A549 (cell line): ENCODE results near the gene CPS1. TPM values are rescaled to one million over a fixed set of nuclear protein-coding genes. Genes with fewer than 3 reads are reported as not detected.

Source experiments
- ATAC-seq, 2 experiments: fragments of 200-7000 bp in 1 of 2; fragments of >200 bp in 1 of 2; cut with Nextera tagmentation in 1 of 2; cut with Tn5 transposase in 1 of 2; 3 replicates each; pipeline versions ENCODE4 v1.8.0 to v1.9.1; 2018 to 2020; ENCODE audit warnings: mild to moderate bottlenecking in 1 of 2, moderate library complexity in 1 of 2
- CTCF ChIA-PET: fragments of 300-600 bp; sonication (Branson Sonifier 250); formaldehyde crosslinking; extraction: SDS; loops from one replicate; lab custom pipeline; 2021; ENCODE audit warnings: antibody characterized with exemption, inconsistent platforms; lab: Yijun Ruan, JAX
- POLR2A ChIA-PET: fragments of 350-600 bp; formaldehyde crosslinking; extraction: SDS; loops from one replicate; lab custom pipeline; 2021; ENCODE audit warnings: antibody characterized with exemption, inconsistent platforms; lab: Yijun Ruan, JAX
- DNase-seq, 2 experiments: peaks; one replicate each; pipeline versions ENCODE4 v3.0.0 to v3.0.0-alpha.2; 2011 to 2016; ENCODE audit warnings: low read depth in 1 of 2, low spot score in 1 of 2
- FAIRE-seq: peaks from 2 replicates; lab custom pipeline; 2011; peaks lifted over from hg19 to GRCh38; lab: Jason Lieb, UNC
- H3K27ac ChIP-seq, 2 experiments: fragments of >200 bp; sonication (Bioruptor Twin); formaldehyde crosslinking; 3 replicates each; pipeline ENCODE4 v1.5.1; 2016 to 2017
- H3K4me1 ChIP-seq: fragments of >200 bp; sonication (Bioruptor Twin); formaldehyde crosslinking; 3 replicates; pipeline ENCODE4 v1.6.1; 2016
- H3K4me2 ChIP-seq: fragments of >200 bp; sonication (Bioruptor Twin); formaldehyde crosslinking; 3 replicates; pipeline ENCODE4 v1.6.1; 2016
- H3K4me3 ChIP-seq: fragments of >200 bp; sonication (Bioruptor Twin); formaldehyde crosslinking; 3 replicates; pipeline ENCODE4 v1.5.1; 2016
- H3K9me3 ChIP-seq: fragments of >200 bp; sonication (Bioruptor Twin); formaldehyde crosslinking; 3 replicates; pipeline ENCODE4 v1.6.1; 2016
- ATOH8 ChIP-seq: fragments of 250-450 bp; sonication (Bioruptor Pico); IDR thresholded peaks from 2 replicates; pipeline ENCODE4 v1.5.0; 2020; ENCODE audit warnings: low read depth, mild to moderate bottlenecking, moderate library complexity
- BCL3 ChIP-seq: fragments of >200 bp; sonication (Bioruptor Twin); formaldehyde crosslinking; IDR thresholded peaks from 3 replicates; pipeline ENCODE4 v1.6.1; 2016
- CBX8 ChIP-seq: fragments of 200-600 bp; sonication (generic); IDR thresholded peaks from 2 replicates; pipeline ENCODE4 v1.6.1; 2016
- CEBPB ChIP-seq, 2 experiments: fragments of >200 bp in 1 of 2; sonication (Bioruptor Twin) in 1 of 2; formaldehyde crosslinking in 1 of 2; IDR thresholded peaks; 2 replicates each; pipeline ENCODE4 v1.6.1; 2012 to 2016
- CHD2 ChIP-seq: fragments of 150-350 bp; IDR thresholded peaks from 2 replicates; pipeline ENCODE4 v1.6.1; 2014; ENCODE audit warnings: low read length; ENCODE audit not compliant: partially characterized antibody
- CTCF ChIP-seq: fragments of >200 bp; sonication (Bioruptor Twin); formaldehyde crosslinking; IDR thresholded peaks from 3 replicates; pipeline ENCODE4 v1.5.1; 2016
- EHF ChIP-seq: fragments of 250-450 bp; sonication (Bioruptor Pico); IDR thresholded peaks from 2 replicates; pipeline ENCODE4 v1.5.0; 2020; ENCODE audit warnings: mild to moderate bottlenecking
- FOSB ChIP-seq: fragments of 250-450 bp; sonication (Bioruptor Pico); IDR thresholded peaks from 2 replicates; pipeline ENCODE4 v1.5.0; 2020; ENCODE audit warnings: mild to moderate bottlenecking, moderate library complexity
- FOSL2 ChIP-seq, 2 experiments: fragments of 450-650 bp in 1 of 2; fragments of >200 bp in 1 of 2; sonication (Bioruptor Twin) in 1 of 2; formaldehyde crosslinking; IDR thresholded peaks; 2 replicates each; pipeline versions ENCODE4 v1.5.0 to v1.6.1; 2016 to 2020; ENCODE audit warnings: mild to moderate bottlenecking in 1 of 2, moderate library complexity in 1 of 2
- FOXS1 ChIP-seq: fragments of 250-450 bp; sonication (Bioruptor Pico); IDR thresholded peaks from 2 replicates; pipeline ENCODE4 v1.5.0; 2020; ENCODE audit warnings: mild to moderate bottlenecking, moderate library complexity
- GATA3 ChIP-seq: IDR thresholded peaks from 2 replicates; pipeline ENCODE4 v1.6.1; 2012; ENCODE audit warnings: borderline replicate concordance
- HDAC2 ChIP-seq: fragments of 200-600 bp; sonication (generic); IDR thresholded peaks from 2 replicates; pipeline ENCODE4 v1.6.1; 2016
- HOXA7 ChIP-seq: fragments of 250-450 bp; sonication (Bioruptor Pico); IDR thresholded peaks from 2 replicates; pipeline ENCODE4 v1.5.0; 2020; ENCODE audit warnings: mild to moderate bottlenecking, moderate library complexity
- JUN ChIP-seq, 2 experiments: fragments of >200 bp; sonication (Bioruptor Twin); formaldehyde crosslinking; IDR thresholded peaks; 2 replicates in 1 of 2; 3 replicates in 1 of 2; pipeline ENCODE4 v1.6.1; 2016 to 2017
- KDM1A ChIP-seq: fragments of 200-600 bp; sonication (generic); IDR thresholded peaks from 2 replicates; pipeline ENCODE4 v1.6.1; 2016; ENCODE audit warnings: low read depth, mild to moderate bottlenecking
- MAFK ChIP-seq: fragments of 450-650 bp; IDR thresholded peaks from 2 replicates; pipeline ENCODE4 v1.6.1; 2014; ENCODE audit not compliant: partially characterized antibody
- NR3C1 ChIP-seq: fragments of >200 bp; sonication (Bioruptor Twin); formaldehyde crosslinking; IDR thresholded peaks from 3 replicates; pipeline ENCODE4 v1.6.1; 2017
- PBX3 ChIP-seq: IDR thresholded peaks from 2 replicates; pipeline ENCODE4 v1.6.1; 2012
- POLR2AphosphoS2 ChIP-seq: conservative IDR thresholded peaks from 2 replicates; pipeline ENCODE4 v1.6.1; 2012; ENCODE audit warnings: low read length, improper control_type of control experiment, inconsistent platforms
- SMC3 ChIP-seq: fragments of >200 bp; sonication (Bioruptor Twin); formaldehyde crosslinking; IDR thresholded peaks from 3 replicates; pipeline ENCODE4 v1.6.1; 2018; ENCODE audit warnings: inconsistent platforms
- SREBF2 ChIP-seq: fragments of 450-650 bp; IDR thresholded peaks from 2 replicates; pipeline ENCODE4 v1.6.1; 2014; ENCODE audit warnings: mild to moderate bottlenecking, moderate library complexity
- ZSCAN20 ChIP-seq: fragments of 250-450 bp; sonication (Bioruptor Pico); IDR thresholded peaks from 2 replicates; pipeline ENCODE4 v1.8.0; 2022; ENCODE audit warnings: mild to moderate bottlenecking, moderate library complexity
- WGBS: methylation state at CpG from one replicate; pipeline ENCODE4 v1.1.6; 2017; ENCODE audit errors: missing lambda C conversion rate; 5-methylcytosine and 5-hydroxymethylcytosine counted together
- polyA plus RNA-seq, 4 experiments: library from polyadenylated mRNA; depleted of rRNA in 3 of 4; stranded (reverse); fragments of >200 nt; fragmentation: RNase III in 1 of 4; extraction: RNeasy Plus Mini Kit Qiagen cat#74134 plus additional on column Dnase treatment in 1 of 4; gene quantifications; 2 replicates in 3 of 4; 3 replicates in 1 of 4; pipeline ENCODE4 v1.2.3, GENCODE V29; 2011 to 2017

Gene CPS1
- polyA plus RNA-seq, 2 of the 4 experiments (the other 2 are of a cell fraction), result 16.1 to 61.3 TPM

- no peak for ATAC-seq
- Histone ChIP-seq H3K9me3 (no peaks in the 10 kb centered on the region), H3K27ac (no peak overlapping the region), H3K4me3 (no peak overlapping the region), H3K4me2 (no peak overlapping the region), H3K4me1 (no peaks in the 10 kb centered on the region)
- no peak for FAIRE-seq
- TF ChIP-seq CHD2, result no peak
- no peak for TF ChIP-seq BCL3
- TF ChIP-seq ATOH8 (CRISPR knock-in tag), result no peak
- TF ChIP-seq ZSCAN20 (CRISPR knock-in tag), result no peak
- no peak for TF ChIP-seq FOSB
- no peak for TF ChIP-seq CTCF
- TF ChIP-seq CBX8, result no peak
- ChIA-PET CTCF (no interaction called here), POLR2A (no interaction called here)
- no peak for DNase-seq
- 14% methylated on average over 1 of the region's 1 CpG for WGBS
Measured at GRCh38 chr2:210599476-210599875, 43.1 kb downstream of the CPS1 start.

- ATAC-seq, result no peak
- Histone ChIP-seq H3K4me3 (no peak overlapping the region), H3K4me1 (no peaks in the 10 kb centered on the region), H3K4me2 (no peak overlapping the region), H3K27ac (no peak overlapping the region), H3K9me3 (no peaks in the 10 kb centered on the region)
- ChIA-PET CTCF (no interaction called here), POLR2A (no interaction called here)
- DNase-seq, result no peak
- TF ChIP-seq SREBF2, result no peak
- peak; percentile 75 for TF ChIP-seq MAFK
- WGBS, result 35% methylated on average over 1 of the region's 1 CpG
- FAIRE-seq, result no peak
Measured at GRCh38 chr2:210604666-210605065, 48.3 kb downstream of the CPS1 start.

- POLR2A ChIA-PET, result no interaction called here
- TF ChIP-seq HDAC2, result no peak
- no peak for TF ChIP-seq GATA3
- TF ChIP-seq SMC3, result no peak
- no peak for TF ChIP-seq POLR2AphosphoS2
- no peak for TF ChIP-seq FOSB
- no peak for TF ChIP-seq MAFK
- TF ChIP-seq HOXA7 (CRISPR knock-in tag), result no peak
- no peak for TF ChIP-seq KDM1A
- no peak for TF ChIP-seq PBX3
- no peak for TF ChIP-seq NR3C1
- no peak for TF ChIP-seq CEBPB (IDR thresholded peaks at IDR 0.05)
- TF ChIP-seq JUN (IDR thresholded peaks at IDR 0.05), result no peak
- no peak for TF ChIP-seq EHF
- no peak for TF ChIP-seq FOSL2 (IDR thresholded peaks at IDR 0.05)
- no peak for TF ChIP-seq FOSL2 (CRISPR knock-in tag; IDR thresholded peaks at IDR 0.05)
- TF ChIP-seq SREBF2, result no peak
- no peak for TF ChIP-seq CBX8
- no peak for TF ChIP-seq FOXS1 (CRISPR knock-in tag)
- ATAC-seq (no peak), FAIRE-seq (no peak), DNase-seq (no peak)
- H3K4me1 ChIP-seq, result no peaks in the 10 kb centered on the region
- no peak overlapping the region for H3K4me3 ChIP-seq
- WGBS, result 47% methylated on average over 2 of the region's 2 CpGs
- CTCF ChIA-PET, result interaction anchor here (1.4 kb wide), 1 partner anchor 13 kb away, joined by 4 read pairs; no protein-coding TSS in a partner anchor
- H3K27ac ChIP-seq, result no peak overlapping the region
- H3K4me2 ChIP-seq, result no peak overlapping the region
- H3K9me3 ChIP-seq, result no peaks in the 10 kb centered on the region
Measured at GRCh38 chr2:210606001-210606400, 49.6 kb downstream of the CPS1 start.
